ENCODE measurements around the gene TIE1. TPM values are rescaled to one million over a fixed set of nuclear protein-coding genes. Genes with fewer than 3 reads are reported as not detected.
A peak's percentile ranks its signal among the peaks of the same experiment; 100 is the strongest.

Gene TIE1
- total and polyA plus RNA-seq, 9 of the 15 experiments (the other 6 are each of a cell fraction or from before 2014, with no cell fraction given), result 0.07 to 0.49 (median 0.14) TPM; not detected in 4

DNA sequence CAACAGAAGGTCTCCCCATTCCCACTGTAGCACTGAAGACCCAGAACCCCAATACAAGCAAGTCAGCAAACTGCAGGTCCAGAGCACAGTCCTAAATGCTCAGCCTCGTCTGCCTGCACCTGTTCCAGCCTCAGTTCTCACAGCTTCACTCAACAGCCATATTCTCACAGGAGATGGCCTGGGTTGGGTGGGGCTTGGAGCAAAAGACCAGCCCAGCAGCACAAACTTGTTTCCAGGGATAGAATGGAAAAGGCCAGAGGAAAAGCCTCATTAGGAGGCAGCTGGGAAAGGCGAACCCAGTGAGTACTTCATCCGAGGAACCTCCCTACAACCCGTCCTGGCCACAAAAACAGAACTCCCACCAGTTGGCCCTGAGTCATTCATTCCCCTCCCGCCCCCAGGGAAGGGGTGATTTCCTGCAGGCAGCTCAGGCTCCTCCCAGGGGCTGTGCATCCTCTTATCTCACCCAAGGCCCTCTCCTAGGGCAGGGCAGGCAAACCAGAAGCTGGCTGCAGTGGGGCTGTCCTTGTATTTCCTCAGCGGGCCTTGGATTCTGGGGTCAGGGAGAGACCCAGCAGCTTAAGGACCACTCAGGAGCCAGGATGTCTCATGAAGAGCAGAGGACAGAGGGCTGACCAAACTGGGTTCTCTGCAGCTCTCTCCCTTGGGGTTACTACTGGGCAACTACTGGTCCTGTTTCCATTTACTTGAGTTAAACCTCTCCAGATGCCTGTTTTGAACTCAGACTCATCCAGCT is 29.4 kb downstream of the TIE1 start (continued):
- TF ChIP-seq MAX (CRISPR knock-in tag; IDR thresholded peaks at IDR 0.05), result no peak; the same call in 1 of the 2 replicates
- TF ChIP-seq SREBF2 (CRISPR knock-in tag; IDR thresholded peaks at IDR 0.05), result no peak
- no peak for TF ChIP-seq PPARD (CRISPR knock-in tag; IDR thresholded peaks at IDR 0.05)
- peak; percentile 60 for TF ChIP-seq ZNF316 (IDR thresholded peaks at IDR 0.05)
- TF ChIP-seq ZNF785 (CRISPR knock-in tag; IDR thresholded peaks at IDR 0.05), result no peak
- TF ChIP-seq ZNF12 (CRISPR knock-in tag; IDR thresholded peaks at IDR 0.05), result no peak
- TF ChIP-seq SMAD4 (CRISPR knock-in tag; conservative IDR thresholded peaks at IDR 0.05), result no peak; the same call in none of the 2 replicates
- no peak for TF ChIP-seq ZNF584 (CRISPR knock-in tag; IDR thresholded peaks at IDR 0.05; ENCODE audit: low read depth)
- peak; percentile 90 for TF ChIP-seq SMARCE1 (IDR thresholded peaks at IDR 0.05)
- peak; percentile 47; the same call in 1 of the 2 replicates for TF ChIP-seq TCF3 (CRISPR knock-in tag; IDR thresholded peaks at IDR 0.05)
- no peak for TF ChIP-seq GTF2F1 (IDR thresholded peaks at IDR 0.05; ENCODE audit: low read depth, low read length)
- TF ChIP-seq PYGO2 (tag; IDR thresholded peaks at IDR 0.05), result no peak
- TF ChIP-seq VEZF1 (CRISPR knock-in tag; IDR thresholded peaks at IDR 0.05), result peak; percentile 88
- no peak for TF ChIP-seq CREBBP (IDR thresholded peaks at IDR 0.05; ENCODE audit: low read depth, low read length)
- TF ChIP-seq ZNF384 (IDR thresholded peaks at IDR 0.05; ENCODE audit: low read depth, low read length), result no peak
- no peak for TF ChIP-seq PHTF2 (CRISPR knock-in tag; IDR thresholded peaks at IDR 0.05)
- TF ChIP-seq MEF2D (tag; conservative IDR thresholded peaks at IDR 0.05; ENCODE audit: low read depth), result no peak
- TF ChIP-seq ZNF583 (CRISPR knock-in tag; IDR thresholded peaks at IDR 0.05), result no peak
- TF ChIP-seq NCOA1 (IDR thresholded peaks at IDR 0.05; ENCODE audit: low read depth), result 0 out of 2 replicates have a peak, but pooled peaks have one; percentile 49
- no peak for TF ChIP-seq CHCHD3 (CRISPR knock-in tag; IDR thresholded peaks at IDR 0.05)
- TF ChIP-seq HIVEP1 (CRISPR knock-in tag; IDR thresholded peaks at IDR 0.05), result no peak
- TF ChIP-seq, protein P1, sequence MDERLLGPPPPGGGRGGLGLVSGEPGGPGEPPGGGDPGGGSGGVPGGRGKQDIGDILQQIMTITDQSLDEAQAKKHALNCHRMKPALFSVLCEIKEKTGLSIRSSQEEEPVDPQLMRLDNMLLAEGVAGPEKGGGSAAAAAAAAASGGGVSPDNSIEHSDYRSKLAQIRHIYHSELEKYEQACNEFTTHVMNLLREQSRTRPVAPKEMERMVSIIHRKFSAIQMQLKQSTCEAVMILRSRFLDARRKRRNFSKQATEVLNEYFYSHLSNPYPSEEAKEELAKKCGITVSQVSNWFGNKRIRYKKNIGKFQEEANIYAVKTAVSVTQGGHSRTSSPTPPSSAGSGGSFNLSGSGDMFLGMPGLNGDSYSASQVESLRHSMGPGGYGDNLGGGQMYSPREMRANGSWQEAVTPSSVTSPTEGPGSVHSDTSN (CRISPR knock-in tag; IDR thresholded peaks at IDR 0.05; ENCODE audit: low read depth), result no peak
- TF ChIP-seq, protein P1 (tag; conservative IDR thresholded peaks at IDR 0.05; ENCODE audit: low read depth), result no peak
- peak; percentile 92 for TF ChIP-seq DPF2 (IDR thresholded peaks at IDR 0.05)
